AG09309 (cell line): ENCODE results near the gene BSPRY.

ENCODE experiments used
- DNase-seq: peaks from one replicate; pipeline ENCODE4 v3.0.0-alpha.2; 2010; ENCODE audit warnings: low read depth
- H3K4me3 ChIP-seq: 2 replicates; pipeline ENCODE4 v1.5.1; 2011; ENCODE audit warnings: mild to moderate bottlenecking, low read depth, low read length, moderate library complexity; ENCODE audit not compliant: control insufficient read depth
- TF ChIP-seq, protein P1 (sequence below): IDR thresholded peaks from 2 replicates; pipeline ENCODE4 v1.5.1; 2011; ENCODE audit warnings: mild to moderate bottlenecking, low read depth, low read length, inconsistent platforms; ENCODE audit not compliant: insufficient read depth, control insufficient read depth; ENCODE audit errors: missing control alignments

The BSPRY gene

DNA sequence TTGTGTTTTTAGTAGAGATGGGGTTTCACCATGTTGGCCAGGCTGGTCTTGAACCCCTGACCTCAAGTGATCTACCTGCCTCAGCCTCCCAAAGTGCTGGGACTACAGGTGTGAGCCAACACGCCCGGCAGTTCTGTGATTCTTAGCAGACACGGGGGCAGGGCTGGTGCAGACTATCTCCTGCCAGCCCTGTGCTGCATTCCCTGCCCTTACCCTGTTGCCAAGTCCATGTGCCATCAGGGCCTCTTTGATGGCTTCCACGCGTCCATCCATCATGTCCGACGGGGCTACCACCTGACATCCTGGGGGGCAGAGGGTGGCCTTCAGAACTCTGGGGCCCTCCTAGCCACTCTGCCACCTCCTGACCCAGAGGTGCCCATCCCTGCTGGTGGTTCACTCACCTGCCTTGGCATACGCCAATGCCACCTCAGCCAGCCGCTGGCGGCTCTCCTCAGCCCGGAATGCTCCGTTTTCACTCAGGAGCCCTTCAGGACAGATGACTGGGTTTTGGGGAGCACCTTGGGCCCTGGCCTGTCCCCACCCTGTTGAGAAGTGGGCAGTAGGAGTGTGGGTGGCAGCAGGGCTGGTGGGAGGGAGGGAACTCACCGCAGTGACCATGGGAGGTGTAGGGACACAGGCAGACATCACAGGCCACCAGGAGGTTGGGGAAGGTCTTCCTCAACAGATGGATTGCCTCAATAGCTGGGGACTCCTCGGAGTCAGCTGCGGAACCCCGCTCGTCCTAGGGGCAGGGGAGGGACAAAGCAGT, 41.0 kb downstream of the BSPRY start:
- TF ChIP-seq, protein P1, sequence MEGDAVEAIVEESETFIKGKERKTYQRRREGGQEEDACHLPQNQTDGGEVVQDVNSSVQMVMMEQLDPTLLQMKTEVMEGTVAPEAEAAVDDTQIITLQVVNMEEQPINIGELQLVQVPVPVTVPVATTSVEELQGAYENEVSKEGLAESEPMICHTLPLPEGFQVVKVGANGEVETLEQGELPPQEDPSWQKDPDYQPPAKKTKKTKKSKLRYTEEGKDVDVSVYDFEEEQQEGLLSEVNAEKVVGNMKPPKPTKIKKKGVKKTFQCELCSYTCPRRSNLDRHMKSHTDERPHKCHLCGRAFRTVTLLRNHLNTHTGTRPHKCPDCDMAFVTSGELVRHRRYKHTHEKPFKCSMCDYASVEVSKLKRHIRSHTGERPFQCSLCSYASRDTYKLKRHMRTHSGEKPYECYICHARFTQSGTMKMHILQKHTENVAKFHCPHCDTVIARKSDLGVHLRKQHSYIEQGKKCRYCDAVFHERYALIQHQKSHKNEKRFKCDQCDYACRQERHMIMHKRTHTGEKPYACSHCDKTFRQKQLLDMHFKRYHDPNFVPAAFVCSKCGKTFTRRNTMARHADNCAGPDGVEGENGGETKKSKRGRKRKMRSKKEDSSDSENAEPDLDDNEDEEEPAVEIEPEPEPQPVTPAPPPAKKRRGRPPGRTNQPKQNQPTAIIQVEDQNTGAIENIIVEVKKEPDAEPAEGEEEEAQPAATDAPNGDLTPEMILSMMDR, result no peak
- DNase-seq, result no peak
- no peak overlapping the region for H3K4me3 ChIP-seq

DNA sequence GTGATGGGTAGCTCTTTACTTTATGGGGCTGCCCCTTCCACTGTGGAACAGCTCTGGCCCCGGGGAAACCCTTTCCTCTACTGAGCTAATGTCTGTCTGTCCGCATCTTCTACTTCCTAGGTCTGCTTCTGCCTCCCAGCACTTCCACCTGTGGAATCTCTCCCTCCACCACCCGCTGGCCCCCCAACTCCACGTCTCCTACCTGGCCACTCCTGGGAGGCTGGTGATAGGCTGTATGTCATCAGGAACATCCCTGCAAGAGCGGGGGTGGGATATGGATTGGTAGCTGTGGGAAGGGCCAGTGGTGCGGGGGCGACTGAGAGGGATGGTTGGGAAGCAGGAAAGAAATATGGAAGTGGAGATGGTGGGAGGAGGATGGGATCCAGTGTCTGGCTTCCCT, 42.6 kb downstream of the BSPRY start:
- TF ChIP-seq, protein P1, result no peak
- DNase-seq, result no peak
- H3K4me3 ChIP-seq, result no peak overlapping the region

DNA sequence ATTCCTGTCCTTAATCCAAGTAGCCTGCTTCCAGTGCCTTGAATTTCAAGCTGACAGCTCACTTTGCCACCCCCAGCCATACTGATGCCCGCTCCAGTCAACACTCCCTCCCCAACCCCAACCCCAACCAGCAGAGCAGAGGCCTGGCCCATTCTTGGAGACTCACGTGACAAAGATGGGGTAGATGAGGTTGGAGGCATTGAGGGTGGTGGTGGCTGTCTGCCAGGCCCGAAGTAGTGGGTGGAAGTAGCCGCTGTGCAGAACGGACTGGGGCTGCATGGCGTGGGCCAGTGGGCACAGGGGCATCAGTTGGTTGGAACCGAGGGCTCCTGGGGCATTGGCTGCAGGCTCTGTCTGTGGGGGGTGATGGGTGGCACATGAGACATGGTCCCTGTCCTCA, 43.9 kb downstream of the BSPRY start:
- no peak overlapping the region for H3K4me3 ChIP-seq
- DNase-seq, result no peak
- TF ChIP-seq, protein P1, result no peak

DNA sequence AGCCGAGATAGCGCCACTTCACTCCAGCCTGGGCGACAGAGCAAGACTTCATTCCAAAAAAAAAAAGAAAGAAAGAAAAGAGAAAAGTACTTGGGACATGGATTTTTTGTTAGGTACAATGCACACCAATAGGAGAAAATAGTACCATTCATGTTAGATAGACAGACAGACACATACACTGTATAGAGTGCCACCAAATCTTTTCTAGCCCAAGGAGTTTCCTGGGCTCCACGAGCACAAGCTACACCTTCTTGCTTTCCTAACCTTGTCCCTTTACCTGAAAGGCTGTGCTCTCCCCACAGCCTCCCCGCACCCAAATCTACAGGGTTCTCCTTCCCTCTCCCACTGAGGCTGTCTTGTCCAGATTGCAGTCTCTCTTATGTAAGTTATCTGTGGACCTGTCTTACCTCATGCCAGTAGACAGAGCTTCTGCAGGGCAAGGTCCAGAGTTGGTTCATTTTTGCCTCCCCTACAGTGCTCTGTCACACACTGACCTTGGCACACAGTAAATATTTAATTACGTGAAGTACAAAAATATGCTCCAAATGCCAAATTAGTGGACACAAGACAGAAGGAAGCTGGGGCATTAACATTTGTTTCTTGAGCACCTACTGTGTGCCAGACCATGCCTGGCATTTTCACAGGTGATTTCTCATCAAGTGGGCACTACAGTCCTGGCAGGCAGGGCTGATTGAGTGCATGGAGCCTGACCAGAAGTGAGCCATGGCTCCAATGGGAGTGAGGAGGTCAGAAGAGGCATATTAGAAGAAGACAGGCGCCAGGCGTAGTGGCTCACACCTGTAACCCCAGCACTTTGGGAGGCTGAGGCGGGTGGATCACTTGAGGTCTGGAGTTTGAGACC, 45.9 kb downstream of the BSPRY start:
- TF ChIP-seq, protein P1, result no peak
- no peak overlapping the region for H3K4me3 ChIP-seq
- no peak for DNase-seq

DNA sequence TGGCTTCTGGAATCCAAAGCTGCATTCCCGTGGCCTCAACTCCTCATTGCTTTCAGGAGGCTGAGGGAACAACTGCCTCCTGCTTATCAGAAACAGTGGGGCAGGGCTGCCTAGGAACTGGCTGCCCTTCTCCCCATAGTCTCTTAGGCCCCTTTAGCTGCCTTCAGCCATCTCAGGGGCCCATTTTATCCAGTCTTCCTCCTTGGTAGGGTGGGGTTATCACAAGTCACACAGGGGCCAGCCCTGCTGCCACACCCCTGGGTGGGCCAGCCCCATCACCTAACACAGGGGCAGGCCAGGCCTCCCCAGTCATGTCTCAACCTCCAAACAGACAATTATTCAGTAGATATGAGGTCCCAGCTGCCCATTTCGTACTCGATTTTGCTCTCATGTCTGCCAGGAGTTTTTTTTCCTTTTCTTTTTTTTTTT, 47.9 kb downstream of the BSPRY start:
- TF ChIP-seq, protein P1, result no peak

DNA sequence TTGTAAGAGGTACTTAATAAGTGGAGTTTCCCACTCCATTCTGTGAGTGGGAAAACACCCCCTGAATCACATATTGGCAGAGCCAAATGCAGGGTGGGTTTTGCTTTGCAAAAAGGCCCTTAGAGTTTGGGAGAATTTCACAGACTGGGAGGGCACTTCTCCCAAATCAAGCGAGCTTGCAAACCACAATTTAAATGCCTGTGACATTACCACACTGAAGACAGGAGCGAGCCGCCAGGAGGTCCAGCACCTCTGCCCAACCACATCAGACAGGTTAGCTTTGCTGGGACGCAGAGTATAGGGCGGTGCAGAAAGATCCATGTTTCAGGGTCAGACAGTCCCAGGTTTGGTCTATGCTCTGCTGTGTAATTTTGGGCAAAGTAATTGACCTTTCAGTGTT, 49.5 kb downstream of the BSPRY start:
- TF ChIP-seq, protein P1, result no peak
- no peak overlapping the region for H3K4me3 ChIP-seq
- no peak for DNase-seq

More for the DNA sequence above, 47.9 kb downstream of the BSPRY start:
- H3K4me3 ChIP-seq, result no peak overlapping the region
- DNase-seq, result no peak
